ENCODE results near the gene RUSF1. TPM values are rescaled to one million over a fixed set of nuclear protein-coding genes. Genes with fewer than 3 reads are reported as not detected.

Gene RUSF1
- total and polyA plus RNA-seq, 9 of the 15 experiments (the other 6 are each of a cell fraction or from before 2014, with no cell fraction given) = 0.80 to 52.8 (median 27.6) TPM

DNA sequence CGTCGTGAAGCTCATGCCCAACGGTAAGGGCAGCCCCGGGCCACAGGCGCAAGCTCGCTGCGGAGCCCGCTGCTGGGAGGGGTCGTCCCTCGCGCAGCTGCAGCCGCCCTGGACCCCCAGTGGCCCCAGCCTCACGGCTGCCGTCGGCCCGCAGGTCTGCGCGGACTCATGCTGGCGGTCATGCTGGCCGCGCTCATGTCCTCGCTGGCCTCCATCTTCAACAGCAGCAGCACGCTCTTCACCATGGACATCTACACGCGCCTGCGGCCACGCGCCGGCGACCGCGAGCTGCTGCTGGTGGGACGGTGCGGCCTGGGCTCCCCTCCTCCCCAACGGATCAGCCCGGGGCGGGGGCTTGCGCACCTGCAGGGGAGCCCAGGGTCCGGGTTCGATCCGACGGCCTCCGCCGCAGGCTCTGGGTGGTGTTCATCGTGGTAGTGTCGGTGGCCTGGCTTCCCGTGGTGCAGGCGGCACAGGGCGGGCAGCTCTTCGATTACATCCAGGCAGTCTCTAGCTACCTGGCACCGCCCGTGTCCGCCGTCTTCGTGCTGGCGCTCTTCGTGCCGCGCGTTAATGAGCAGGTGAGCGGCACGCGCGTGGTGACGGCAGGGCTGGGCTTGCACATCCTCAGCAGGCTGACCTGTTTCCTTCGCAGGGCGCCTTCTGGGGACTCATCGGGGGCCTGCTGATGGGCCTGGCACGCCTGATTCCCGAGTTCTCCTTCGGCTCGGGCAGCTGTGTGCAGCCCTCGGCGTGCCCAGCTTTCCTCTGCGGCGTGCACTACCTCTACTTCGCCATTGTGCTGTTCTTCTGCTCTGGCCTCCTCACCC, 19.5 kb downstream of the RUSF1 start (continued):
- no peak for TF ChIP-seq TAF15 (IDR thresholded peaks at IDR 0.05; ENCODE audit: low read depth, low read length)

DNA sequence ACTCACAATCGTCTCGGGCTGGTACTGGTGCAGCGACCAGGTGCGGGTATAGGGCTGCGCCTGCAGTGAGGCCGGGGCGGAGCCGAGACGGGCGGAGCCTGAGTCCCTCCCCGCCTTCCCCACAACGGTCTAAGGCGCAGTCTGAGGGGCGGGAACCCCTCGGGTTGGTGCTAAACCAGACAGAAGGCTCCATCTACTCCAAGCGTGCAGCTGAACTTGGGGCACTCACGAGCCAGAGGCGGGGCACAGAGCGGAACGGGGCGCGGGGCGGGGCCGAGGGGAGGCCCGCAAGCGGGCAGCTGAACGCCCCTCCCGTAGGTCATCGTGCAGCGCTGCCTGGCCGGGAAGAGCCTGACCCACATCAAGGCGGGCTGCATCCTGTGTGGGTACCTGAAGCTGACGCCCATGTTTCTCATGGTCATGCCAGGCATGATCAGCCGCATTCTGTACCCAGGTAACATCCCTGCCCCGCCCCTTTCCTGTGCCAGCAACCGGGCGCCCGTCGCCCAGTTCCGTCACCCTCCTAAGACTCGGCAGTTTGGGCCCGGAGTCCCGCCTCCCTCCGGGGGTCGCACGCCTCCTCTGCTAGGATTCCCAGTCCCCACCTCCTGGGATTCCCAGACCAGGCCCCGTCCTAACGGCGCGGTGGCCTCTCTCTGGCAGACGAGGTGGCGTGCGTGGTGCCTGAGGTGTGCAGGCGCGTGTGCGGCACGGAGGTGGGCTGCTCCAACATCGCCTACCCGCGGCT, 20.3 kb downstream of the RUSF1 start:
- no peak for FAIRE-seq
- no TSS peak for BruUV-seq (replicated peaks)
- Histone ChIP-seq H2AFZ (ENCODE audit: low read depth, low read length) (no peak overlapping the region), H3K9me1 (ENCODE audit: control insufficient read depth, insufficient read depth, low read length) (no peaks in the 10 kb centered on the region), H4K20me1 (replicated peaks; ENCODE audit: control insufficient read depth, insufficient read depth, low read length) (no peaks in the 10 kb centered on the region), H3K27me3 (ENCODE audit: control insufficient read depth in 2 of 2, insufficient read depth in 2 of 2, low read length in 2 of 2) (no peaks in the 10 kb centered on the region), H3K79me2 (ENCODE audit: control insufficient read depth, insufficient read depth, low read length) (no peaks in the 10 kb centered on the region), H3K4me1 (replicated peaks in 1 of 2; ENCODE audit: control insufficient read depth in 2 of 2, insufficient read depth in 2 of 2, low read length in 2 of 2) (peaks cover 5 to 14% of the 10 kb centered on the region in 2 experiments; a peak in 3 of 5 replicates), H3K9ac (ENCODE audit: insufficient read depth in 1 of 2, low read depth in 2 of 2, low read length in 2 of 2) (no peak overlapping the region), H3K27ac (ENCODE audit: extremely low read depth, low read depth, low read length) (no peak overlapping the region), H3K36me3 (ENCODE audit: control insufficient read depth, insufficient read depth, low read length) (peaks cover 22% of the 10 kb centered on the region; the same call in 2 of the 3 replicates), H3K4me2 (ENCODE audit: insufficient read depth, low read length) (no peak overlapping the region), H3K9me3 (replicated peaks; ENCODE audit: control insufficient read depth, insufficient read depth, low read depth, low read length) (no peaks in the 10 kb centered on the region), H3K4me3 (no peak overlapping the region)
- ChIA-PET POLR2A (interaction anchor here (1.8 to 4.3 kb wide), 5 partner anchors 7 to 19 kb away, joined by 7 to 20 read pairs (median 13); partner anchors contain the start of gene RUSF1), CTCF (ENCODE audit: low intra/inter-chr PET ratio) (no interaction called here)
- in situ Hi-C loops (cut with MboI) (no loop called here), intact Hi-C loops (cut with micrococcal nuclease) (no loop called here)
- DNase-seq (ENCODE audit: extremely low read depth in 1 of 4, low spot score in 3 of 4) = no peak
- 97% methylated on average over 41 of the region's 60 CpGs for WGBS (ENCODE audit: insufficient coverage, low coverage, missing lambda C conversion rate)
- no peak for ATAC-seq
- 0 out of 2 replicates have a peak, but pooled peaks have one; percentile 12 for TF ChIP-seq HNRNPL (IDR thresholded peaks at IDR 0.05; ENCODE audit: low read depth, low read length)
- no peak for TF ChIP-seq HMG20B (CRISPR knock-in tag; IDR thresholded peaks at IDR 0.05)
- no peak for TF ChIP-seq KLF1 (tag; IDR thresholded peaks at IDR 0.05)
- TF ChIP-seq NR3C1 (CRISPR knock-in tag; IDR thresholded peaks at IDR 0.05) = no peak
- TF ChIP-seq, protein P1, sequence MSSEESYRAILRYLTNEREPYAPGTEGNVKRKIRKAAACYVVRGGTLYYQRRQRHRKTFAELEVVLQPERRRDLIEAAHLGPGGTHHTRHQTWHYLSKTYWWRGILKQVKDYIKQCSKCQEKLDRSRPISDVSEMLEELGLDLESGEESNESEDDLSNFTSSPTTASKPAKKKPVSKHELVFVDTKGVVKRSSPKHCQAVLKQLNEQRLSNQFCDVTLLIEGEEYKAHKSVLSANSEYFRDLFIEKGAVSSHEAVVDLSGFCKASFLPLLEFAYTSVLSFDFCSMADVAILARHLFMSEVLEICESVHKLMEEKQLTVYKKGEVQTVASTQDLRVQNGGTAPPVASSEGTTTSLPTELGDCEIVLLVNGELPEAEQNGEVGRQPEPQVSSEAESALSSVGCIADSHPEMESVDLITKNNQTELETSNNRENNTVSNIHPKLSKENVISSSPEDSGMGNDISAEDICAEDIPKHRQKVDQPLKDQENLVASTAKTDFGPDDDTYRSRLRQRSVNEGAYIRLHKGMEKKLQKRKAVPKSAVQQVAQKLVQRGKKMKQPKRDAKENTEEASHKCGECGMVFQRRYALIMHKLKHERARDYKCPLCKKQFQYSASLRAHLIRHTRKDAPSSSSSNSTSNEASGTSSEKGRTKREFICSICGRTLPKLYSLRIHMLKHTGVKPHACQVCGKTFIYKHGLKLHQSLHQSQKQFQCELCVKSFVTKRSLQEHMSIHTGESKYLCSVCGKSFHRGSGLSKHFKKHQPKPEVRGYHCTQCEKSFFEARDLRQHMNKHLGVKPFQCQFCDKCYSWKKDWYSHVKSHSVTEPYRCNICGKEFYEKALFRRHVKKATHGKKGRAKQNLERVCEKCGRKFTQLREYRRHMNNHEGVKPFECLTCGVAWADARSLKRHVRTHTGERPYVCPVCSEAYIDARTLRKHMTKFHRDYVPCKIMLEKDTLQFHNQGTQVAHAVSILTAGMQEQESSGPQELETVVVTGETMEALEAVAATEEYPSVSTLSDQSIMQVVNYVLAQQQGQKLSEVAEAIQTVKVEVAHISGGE (CRISPR knock-in tag; IDR thresholded peaks at IDR 0.05) = 0 out of 6 replicates have a peak, but pooled peaks of 1 of the 3 experiments have one; percentile 17
- TF ChIP-seq POLR2G (IDR thresholded peaks at IDR 0.05; ENCODE audit: low read depth, low read length) = peak; percentile 59
- TF ChIP-seq, protein P2, sequence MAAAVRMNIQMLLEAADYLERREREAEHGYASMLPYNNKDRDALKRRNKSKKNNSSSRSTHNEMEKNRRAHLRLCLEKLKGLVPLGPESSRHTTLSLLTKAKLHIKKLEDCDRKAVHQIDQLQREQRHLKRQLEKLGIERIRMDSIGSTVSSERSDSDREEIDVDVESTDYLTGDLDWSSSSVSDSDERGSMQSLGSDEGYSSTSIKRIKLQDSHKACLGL (CRISPR knock-in tag; IDR thresholded peaks at IDR 0.05; ENCODE audit: borderline replicate concordance, poor library complexity, severe bottlenecking) = no peak
- no peak for TF ChIP-seq ZFP36 (IDR thresholded peaks at IDR 0.05; ENCODE audit: low read depth, low read length, partially characterized antibody)

Measured in K562 (cell line).